GM23338 (cell line): ENCODE measurements around the gene IRF5. TPM values are rescaled to one million over a fixed set of nuclear protein-coding genes. Genes with fewer than 3 reads are reported as not detected.

Experiments used
- ATAC-seq: fragments of 200-7000 bp; cut with Tn5 transposase; 3 replicates; pipeline ENCODE4 v1.9.1; 2020
- DNase-seq: peaks from one replicate; pipeline ENCODE4 v3.0.0-alpha.2; 2015; ENCODE audit warnings: low spot score
- H2AFZ ChIP-seq: fragments of 200-600 bp; sonication (generic); 2 replicates; pipeline ENCODE4 v1.8.0; 2016; ENCODE audit warnings: antibody characterized with exemption, mild to moderate bottlenecking, moderate library complexity
- H3F3A ChIP-seq: fragments of 200-600 bp; sonication (generic); replicated peaks from 2 replicates; pipeline ENCODE4 v1.8.0; 2017; ENCODE audit warnings: antibody characterized with exemption, mixed run types, low read depth
- H3K27ac ChIP-seq: fragments of 200-600 bp; sonication (generic); 2 replicates; pipeline ENCODE4 v1.6.1; 2016; ENCODE audit warnings: low read depth
- H3K27me3 ChIP-seq: fragments of 200-600 bp; sonication (generic); 2 replicates; pipeline ENCODE4 v1.8.0; 2016; ENCODE audit warnings: mild to moderate bottlenecking, mixed run types, moderate library complexity; ENCODE audit not compliant: insufficient read depth
- H3K36me3 ChIP-seq: fragments of 200-600 bp; sonication (generic); 2 replicates; pipeline ENCODE4 v1.8.0; 2016; ENCODE audit warnings: mild to moderate bottlenecking; ENCODE audit not compliant: insufficient read depth
- H3K4me1 ChIP-seq: fragments of 200-600 bp; sonication (generic); 2 replicates; pipeline ENCODE4 v1.8.0; 2016; ENCODE audit warnings: mild to moderate bottlenecking, moderate library complexity; ENCODE audit not compliant: insufficient read depth
- H3K4me2 ChIP-seq: fragments of 200-600 bp; sonication (generic); 2 replicates; pipeline ENCODE4 v1.7.1; 2017; ENCODE audit warnings: mixed run types
- H3K4me3 ChIP-seq: fragments of 200-600 bp; sonication (generic); 2 replicates; pipeline ENCODE4 v1.6.1; 2016; ENCODE audit warnings: mixed run types
- H3K79me2 ChIP-seq: fragments of 200-600 bp; sonication (generic); replicated peaks from 2 replicates; pipeline ENCODE4 v1.8.0; 2017; ENCODE audit warnings: mild to moderate bottlenecking; ENCODE audit not compliant: insufficient read depth
- H3K9me2 ChIP-seq: fragments of 200-600 bp; sonication (generic); 2 replicates; pipeline ENCODE4 v1.8.0; 2017; ENCODE audit not compliant: insufficient read depth
- H4K20me1 ChIP-seq: fragments of 200-600 bp; sonication (generic); replicated peaks from 2 replicates; pipeline ENCODE4 v1.8.0; 2017; ENCODE audit warnings: mild to moderate bottlenecking; ENCODE audit not compliant: insufficient read depth
- H3K27ac Mint-ChIP-seq: 2 replicates; pipeline ENCODE4 v1.8.0; 2020; ENCODE audit warnings: inconsistent platforms, mild to moderate bottlenecking, moderate library complexity, mixed read lengths
- H3K27me3 Mint-ChIP-seq: 3 replicates; pipeline ENCODE4 v1.8.0; 2022; ENCODE audit warnings: low read depth, mild to moderate bottlenecking, moderate library complexity, mixed read lengths, inconsistent platforms; ENCODE audit not compliant: insufficient read depth, poor library complexity
- H3K36me3 Mint-ChIP-seq: 3 replicates; pipeline ENCODE4 v1.8.0; 2021; ENCODE audit warnings: low read depth, mild to moderate bottlenecking, inconsistent platforms, moderate library complexity, mixed read lengths
- H3K4me1 Mint-ChIP-seq: 3 replicates; pipeline ENCODE4 v1.8.0; 2020; ENCODE audit warnings: mild to moderate bottlenecking, inconsistent platforms, mixed read lengths
- H3K4me3 Mint-ChIP-seq: 3 replicates; pipeline ENCODE4 v1.8.0; 2021; ENCODE audit warnings: moderate library complexity, mild to moderate bottlenecking, inconsistent platforms, mixed read lengths
- H3K9me3 Mint-ChIP-seq: 3 replicates; pipeline ENCODE4 v1.8.0; 2020; ENCODE audit warnings: moderate library complexity, mild to moderate bottlenecking, inconsistent platforms, mixed read lengths
- CREB1 ChIP-seq: fragments of 250-450 bp; sonication (Bioruptor Pico); IDR thresholded peaks from 2 replicates; pipeline ENCODE4 v1.5.0; 2020; ENCODE audit warnings: low read depth, mild to moderate bottlenecking, moderate library complexity
- CTCF ChIP-seq, 2 experiments: fragments of 200-600 bp in 1 of 2; sonication (generic) in 1 of 2; conservative IDR thresholded peaks; 2 replicates each; pipeline versions ENCODE4 v1.5.1 to v1.6.1; 2016 to 2017; ENCODE audit warnings: antibody characterized with exemption in 2 of 2, low read depth in 2 of 2, mild to moderate bottlenecking in 2 of 2, moderate library complexity in 1 of 2
- ETS1 ChIP-seq: IDR thresholded peaks from 2 replicates; pipeline ENCODE4 v1.6.1; 2016; ENCODE audit warnings: antibody characterized with exemption
- EZH2 ChIP-seq: fragments of 200-600 bp; sonication (generic); IDR thresholded peaks from one replicate; pipeline ENCODE4 v1.8.0; 2017; ENCODE audit warnings: antibody characterized with exemption, mild to moderate bottlenecking, low read depth; ENCODE audit not compliant: unreplicated experiment
- EZH2phosphoT487 ChIP-seq: fragments of 200-600 bp; sonication (generic); IDR thresholded peaks from one replicate; pipeline ENCODE4 v1.8.1; 2018; ENCODE audit warnings: antibody characterized with exemption; ENCODE audit not compliant: unreplicated experiment
- JUNB ChIP-seq: IDR thresholded peaks from one replicate; pipeline ENCODE4 v1.6.1; 2016; ENCODE audit warnings: antibody characterized with exemption; ENCODE audit not compliant: unreplicated experiment
- NANOG ChIP-seq: IDR thresholded peaks from 2 replicates; pipeline ENCODE4 v1.6.1; 2016; ENCODE audit warnings: antibody characterized with exemption, borderline replicate concordance
- POLR2AphosphoS5 ChIP-seq: IDR thresholded peaks from 2 replicates; pipeline ENCODE4 v1.6.1; 2016; ENCODE audit warnings: antibody characterized with exemption, low read depth
- REST ChIP-seq: IDR thresholded peaks from one replicate; pipeline ENCODE4 v1.6.1; 2018; ENCODE audit warnings: antibody characterized with exemption; ENCODE audit not compliant: unreplicated experiment
- STAT1 ChIP-seq: IDR thresholded peaks from one replicate; pipeline ENCODE4 v1.6.1; 2016; ENCODE audit warnings: antibody characterized with exemption; ENCODE audit not compliant: unreplicated experiment
- ZNF114 ChIP-seq: fragments of 250-450 bp; sonication (Bioruptor Pico); IDR thresholded peaks from 2 replicates; pipeline ENCODE4 v1.5.0; 2020; ENCODE audit warnings: mild to moderate bottlenecking, moderate library complexity
- polyA plus RNA-seq: library from polyadenylated mRNA; unstranded; fragments of >200 nt; fragmentation: Nextera tagmentation; extraction: Ambion mirVana; gene quantifications from 2 replicates; pipeline ENCODE4 v1.2.1, GENCODE V29; 2016
- total RNA-seq: library from RNA; depleted of rRNA; stranded (reverse); fragments of >200 nt; shearing (Covaris generic); gene quantifications from 2 replicates; pipeline ENCODE4 v1.2.3, GENCODE V29; 2014
- TF ChIP-seq, protein P1 (sequence below): fragments of 250-450 bp; sonication (Bioruptor Pico); IDR thresholded peaks from 2 replicates; pipeline ENCODE4 v1.5.0; 2020; ENCODE audit warnings: mild to moderate bottlenecking, moderate library complexity

The IRF5 gene
- total and polyA plus RNA-seq, 2 experiments from 2014 or later: 0.37 to 3.7 TPM

DNA sequence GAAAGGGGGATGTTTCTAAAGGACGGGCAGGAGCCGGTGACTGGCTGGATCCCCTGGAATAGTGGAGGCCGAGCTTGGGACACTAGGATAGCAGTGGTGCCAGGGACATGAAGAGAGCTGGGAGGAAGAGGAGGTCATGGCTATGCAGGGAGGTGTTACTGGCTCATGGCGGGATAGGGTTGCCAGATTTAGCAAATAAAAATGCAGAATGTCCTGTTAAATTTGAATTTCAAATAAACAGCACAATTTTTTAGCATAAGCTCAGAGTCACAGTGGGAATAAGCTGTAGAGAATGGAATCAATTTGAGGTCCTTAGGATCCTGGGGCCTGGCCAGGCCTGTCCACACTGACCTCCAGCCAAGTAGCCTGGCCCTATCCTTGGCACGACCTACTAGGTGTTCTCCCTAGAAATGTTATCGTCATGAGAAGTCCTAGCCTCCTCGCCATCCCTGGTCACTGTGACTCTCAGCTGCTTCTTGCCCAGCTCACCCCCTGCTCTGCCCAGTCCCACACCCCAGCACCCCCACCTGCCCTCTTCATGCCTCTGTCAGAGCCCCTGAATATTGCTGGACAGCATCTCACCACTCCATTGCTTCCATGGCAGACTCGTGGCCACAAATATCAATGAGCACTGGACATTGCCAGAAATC, 19.6 kb upstream of the IRF5 start:
- ATAC-seq (no peak), DNase-seq (no peak)
- Mint-ChIP-seq H3K27ac (no peak overlapping the region), H3K4me1 (peaks cover 26% of the 10 kb centered on the region), H3K4me3 (no peak overlapping the region), H3K27me3 (peaks cover 41% of the 10 kb centered on the region), H3K9me3 (no peaks in the 10 kb centered on the region; the same call in 2 of the 3 replicates), H3K36me3 (no peaks in the 10 kb centered on the region; the same call in 2 of the 3 replicates)
- no peaks in the 10 kb centered on the region for H4K20me1 ChIP-seq
- no peak overlapping the region for H3K27ac ChIP-seq
- H3K4me3 ChIP-seq: no peak overlapping the region
- peaks cover 53% of the 10 kb centered on the region for H3K27me3 ChIP-seq
- H3K9me2 ChIP-seq: no peaks in the 10 kb centered on the region
- no peak overlapping the region for H3K4me2 ChIP-seq
- H3K4me1 ChIP-seq: peaks cover 5% of the 10 kb centered on the region
- TF ChIP-seq JUNB: no peak
- no peak for TF ChIP-seq ETS1
- no peak for TF ChIP-seq STAT1
- TF ChIP-seq POLR2AphosphoS5: no peak
- no peak for TF ChIP-seq EZH2
- TF ChIP-seq, protein P1, sequence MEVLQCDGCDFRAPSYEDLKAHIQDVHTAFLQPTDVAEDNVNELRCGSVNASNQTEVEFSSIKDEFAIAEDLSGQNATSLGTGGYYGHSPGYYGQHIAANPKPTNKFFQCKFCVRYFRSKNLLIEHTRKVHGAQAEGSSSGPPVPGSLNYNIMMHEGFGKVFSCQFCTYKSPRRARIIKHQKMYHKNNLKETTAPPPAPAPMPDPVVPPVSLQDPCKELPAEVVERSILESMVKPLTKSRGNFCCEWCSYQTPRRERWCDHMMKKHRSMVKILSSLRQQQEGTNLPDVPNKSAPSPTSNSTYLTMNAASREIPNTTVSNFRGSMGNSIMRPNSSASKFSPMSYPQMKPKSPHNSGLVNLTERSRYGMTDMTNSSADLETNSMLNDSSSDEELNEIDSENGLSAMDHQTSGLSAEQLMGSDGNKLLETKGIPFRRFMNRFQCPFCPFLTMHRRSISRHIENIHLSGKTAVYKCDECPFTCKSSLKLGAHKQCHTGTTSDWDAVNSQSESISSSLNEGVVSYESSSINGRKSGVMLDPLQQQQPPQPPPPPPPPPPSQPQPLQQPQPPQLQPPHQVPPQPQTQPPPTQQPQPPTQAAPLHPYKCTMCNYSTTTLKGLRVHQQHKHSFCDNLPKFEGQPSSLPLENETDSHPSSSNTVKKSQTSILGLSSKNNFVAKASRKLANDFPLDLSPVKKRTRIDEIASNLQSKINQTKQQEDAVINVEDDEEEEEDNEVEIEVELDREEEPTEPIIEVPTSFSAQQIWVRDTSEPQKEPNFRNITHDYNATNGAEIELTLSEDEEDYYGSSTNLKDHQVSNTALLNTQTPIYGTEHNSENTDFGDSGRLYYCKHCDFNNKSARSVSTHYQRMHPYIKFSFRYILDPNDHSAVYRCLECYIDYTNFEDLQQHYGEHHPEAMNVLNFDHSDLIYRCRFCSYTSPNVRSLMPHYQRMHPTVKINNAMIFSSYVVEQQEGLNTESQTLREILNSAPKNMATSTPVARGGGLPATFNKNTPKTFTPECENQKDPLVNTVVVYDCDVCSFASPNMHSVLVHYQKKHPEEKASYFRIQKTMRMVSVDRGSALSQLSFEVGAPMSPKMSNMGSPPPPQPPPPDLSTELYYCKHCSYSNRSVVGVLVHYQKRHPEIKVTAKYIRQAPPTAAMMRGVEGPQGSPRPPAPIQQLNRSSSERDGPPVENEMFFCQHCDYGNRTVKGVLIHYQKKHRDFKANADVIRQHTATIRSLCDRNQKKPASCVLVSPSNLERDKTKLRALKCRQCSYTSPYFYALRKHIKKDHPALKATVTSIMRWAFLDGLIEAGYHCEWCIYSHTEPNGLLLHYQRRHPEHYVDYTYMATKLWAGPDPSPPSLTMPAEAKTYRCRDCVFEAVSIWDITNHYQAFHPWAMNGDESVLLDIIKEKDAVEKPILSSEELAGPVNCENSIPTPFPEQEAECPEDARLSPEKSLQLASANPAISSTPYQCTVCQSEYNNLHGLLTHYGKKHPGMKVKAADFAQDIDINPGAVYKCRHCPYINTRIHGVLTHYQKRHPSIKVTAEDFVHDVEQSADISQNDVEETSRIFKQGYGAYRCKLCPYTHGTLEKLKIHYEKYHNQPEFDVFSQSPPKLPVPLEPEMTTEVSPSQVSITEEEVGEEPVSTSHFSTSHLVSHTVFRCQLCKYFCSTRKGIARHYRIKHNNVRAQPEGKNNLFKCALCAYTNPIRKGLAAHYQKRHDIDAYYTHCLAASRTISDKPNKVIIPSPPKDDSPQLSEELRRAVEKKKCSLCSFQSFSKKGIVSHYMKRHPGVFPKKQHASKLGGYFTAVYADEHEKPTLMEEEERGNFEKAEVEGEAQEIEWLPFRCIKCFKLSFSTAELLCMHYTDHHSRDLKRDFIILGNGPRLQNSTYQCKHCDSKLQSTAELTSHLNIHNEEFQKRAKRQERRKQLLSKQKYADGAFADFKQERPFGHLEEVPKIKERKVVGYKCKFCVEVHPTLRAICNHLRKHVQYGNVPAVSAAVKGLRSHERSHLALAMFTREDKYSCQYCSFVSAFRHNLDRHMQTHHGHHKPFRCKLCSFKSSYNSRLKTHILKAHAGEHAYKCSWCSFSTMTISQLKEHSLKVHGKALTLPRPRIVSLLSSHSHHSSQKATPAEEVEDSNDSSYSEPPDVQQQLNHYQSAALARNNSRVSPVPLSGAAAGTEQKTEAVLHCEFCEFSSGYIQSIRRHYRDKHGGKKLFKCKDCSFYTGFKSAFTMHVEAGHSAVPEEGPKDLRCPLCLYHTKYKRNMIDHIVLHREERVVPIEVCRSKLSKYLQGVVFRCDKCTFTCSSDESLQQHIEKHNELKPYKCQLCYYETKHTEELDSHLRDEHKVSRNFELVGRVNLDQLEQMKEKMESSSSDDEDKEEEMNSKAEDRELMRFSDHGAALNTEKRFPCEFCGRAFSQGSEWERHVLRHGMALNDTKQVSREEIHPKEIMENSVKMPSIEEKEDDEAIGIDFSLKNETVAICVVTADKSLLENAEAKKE (CRISPR knock-in tag): no peak
- TF ChIP-seq NANOG: no peak
- no peak for TF ChIP-seq CREB1
- no peak for TF ChIP-seq ZNF114 (CRISPR knock-in tag)
- TF ChIP-seq REST: no peak
- TF ChIP-seq EZH2phosphoT487: no peak
- no peak for TF ChIP-seq CTCF (conservative IDR thresholded peaks at IDR 0.05; ENCODE audit: low read depth in 2 of 2)
- H3F3A ChIP-seq: 0 out of 2 replicates have a peak, but pooled peaks cover 3% of the 10 kb centered on the region
- H3K79me2 ChIP-seq: no peaks in the 10 kb centered on the region
- H3K36me3 ChIP-seq: no peaks in the 10 kb centered on the region
- no peak overlapping the region for H2AFZ ChIP-seq
